A673 (cell line): ENCODE results near the gene USO1. TPM values are rescaled to one million over a fixed set of nuclear protein-coding genes. Genes with fewer than 3 reads are reported as not detected.

Experiments
- BruUV-seq: library from RNA; stranded (reverse); fragments of 400-500 nt; replicated peaks from 2 replicates; lab custom pipeline; 2021; lab: Mats Ljungman, UMichigan
- CTCF ChIA-PET: fragments of 300-600 bp; sonication (Branson Sonifier 250); formaldehyde crosslinking; loops from one replicate; lab custom pipeline; 2022; ENCODE audit warnings: antibody characterized with exemption; lab: Charles Lee
- POLR2A ChIA-PET: fragments of 300-600 bp; sonication (Branson Sonifier 250); formaldehyde crosslinking; loops from one replicate; lab custom pipeline; 2022; ENCODE audit warnings: antibody characterized with exemption; ENCODE audit not compliant: low non-redundant PET; lab: Charles Lee
- DNase-seq: peaks from one replicate; pipeline ENCODE4 v3.0.0-alpha.2; 2015; ENCODE audit warnings: low spot score
- H3K27ac ChIP-seq: fragments of 200-600 bp; sonication (generic); 2 replicates; pipeline ENCODE4 v1.5.1; 2016; ENCODE audit warnings: mixed run types, low read depth, mild to moderate bottlenecking, mixed read lengths, antibody characterized with exemption, low read length; ENCODE audit not compliant: poor library complexity, severe bottlenecking
- H3K27me3 ChIP-seq: fragments of 200-600 bp; sonication (generic); replicated peaks from 2 replicates; pipeline ENCODE4 v1.6.1; 2017; ENCODE audit warnings: mixed run types, low read depth, mild to moderate bottlenecking, mixed read lengths, antibody characterized with exemption, low read length; ENCODE audit not compliant: insufficient read depth, poor library complexity
- H3K36me3 ChIP-seq: fragments of 200-600 bp; sonication (generic); 2 replicates; pipeline ENCODE4 v1.6.1; 2016; ENCODE audit warnings: mixed run types, mild to moderate bottlenecking, mixed read lengths, antibody characterized with exemption, low read length; ENCODE audit not compliant: insufficient read depth, poor library complexity, severe bottlenecking
- H3K4me1 ChIP-seq: fragments of 200-600 bp; sonication (generic); 2 replicates; pipeline ENCODE4 v1.6.1; 2017; ENCODE audit warnings: mixed run types, mild to moderate bottlenecking, mixed read lengths, antibody characterized with exemption, low read length; ENCODE audit not compliant: insufficient read depth, poor library complexity, severe bottlenecking
- H3K4me3 ChIP-seq: fragments of 200-600 bp; sonication (generic); 2 replicates; pipeline ENCODE4 v1.5.1; 2016; ENCODE audit warnings: low read depth, mixed run types, mild to moderate bottlenecking, mixed read lengths, low read length; ENCODE audit not compliant: poor library complexity, severe bottlenecking
- H3K9me3 ChIP-seq: fragments of 200-600 bp; sonication (generic); 2 replicates; pipeline ENCODE4 v1.6.1; 2016; ENCODE audit warnings: mixed run types, low read depth, mild to moderate bottlenecking, mixed read lengths, antibody characterized with exemption, low read length; ENCODE audit not compliant: poor library complexity, severe bottlenecking
- EZH2 ChIP-seq: fragments of 200-600 bp; sonication (generic); IDR thresholded peaks from 2 replicates; pipeline ENCODE4 v1.6.1; 2017; ENCODE audit warnings: borderline replicate concordance, low read depth, mild to moderate bottlenecking, mixed read lengths, antibody characterized with exemption, low read length; ENCODE audit not compliant: poor library complexity, severe bottlenecking
- intact Hi-C: fragments of 100-400 bp; cut with micrococcal nuclease; formaldehyde crosslinking; loops from one replicate; pipeline ENCODE4 v1.10.0; 2022; ENCODE audit not compliant: unreplicated experiment
- total RNA-seq: library from RNA; stranded (reverse); gene quantifications from 2 replicates; pipeline ENCODE4 v1.2.3, GENCODE V29; 2021
- TF ChIP-seq, protein P1 (sequence below): fragments of 300-800, 200-600 bp; sonication (generic); conservative IDR thresholded peaks from 2 replicates; pipeline ENCODE4 v1.5.1; 2017; ENCODE audit warnings: low read depth, mild to moderate bottlenecking, antibody characterized with exemption, low read length, moderate library complexity, mixed read lengths

The USO1 gene
- total RNA-seq, 1 experiment from 2014 or later: 35.6 TPM

DNA sequence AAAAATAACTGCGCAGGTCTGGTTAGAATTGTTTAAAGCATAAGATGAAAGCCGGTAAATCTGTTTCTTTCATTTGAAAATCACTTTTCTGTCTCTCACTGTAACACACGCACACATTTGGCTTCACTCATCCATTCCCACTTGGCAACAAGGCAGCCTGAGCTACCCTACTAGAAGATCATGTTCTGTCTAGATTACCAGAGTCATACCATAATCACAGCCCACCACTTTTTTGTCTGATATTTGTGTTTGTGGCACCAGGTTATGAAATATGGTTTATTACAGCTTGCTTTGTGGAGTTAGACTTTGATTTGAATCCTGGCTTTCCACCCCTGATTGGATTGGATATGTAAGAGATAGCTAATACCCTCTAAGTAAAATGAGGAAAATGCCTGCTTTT is 2.2 kb downstream of the USO1 start:
- Histone ChIP-seq H3K4me3 (peak overlapping the region; percentile 23), H3K36me3 (no peaks in the 10 kb centered on the region), H3K27ac (no peak overlapping the region), H3K4me1 (no peaks in the 10 kb centered on the region), H3K27me3 (no peaks in the 10 kb centered on the region), H3K9me3 (no peaks in the 10 kb centered on the region)
- BruUV-seq: no TSS peak
- ChIA-PET POLR2A (no interaction called here), CTCF (no interaction called here)
- no peak for DNase-seq
- TF ChIP-seq, protein P1, sequence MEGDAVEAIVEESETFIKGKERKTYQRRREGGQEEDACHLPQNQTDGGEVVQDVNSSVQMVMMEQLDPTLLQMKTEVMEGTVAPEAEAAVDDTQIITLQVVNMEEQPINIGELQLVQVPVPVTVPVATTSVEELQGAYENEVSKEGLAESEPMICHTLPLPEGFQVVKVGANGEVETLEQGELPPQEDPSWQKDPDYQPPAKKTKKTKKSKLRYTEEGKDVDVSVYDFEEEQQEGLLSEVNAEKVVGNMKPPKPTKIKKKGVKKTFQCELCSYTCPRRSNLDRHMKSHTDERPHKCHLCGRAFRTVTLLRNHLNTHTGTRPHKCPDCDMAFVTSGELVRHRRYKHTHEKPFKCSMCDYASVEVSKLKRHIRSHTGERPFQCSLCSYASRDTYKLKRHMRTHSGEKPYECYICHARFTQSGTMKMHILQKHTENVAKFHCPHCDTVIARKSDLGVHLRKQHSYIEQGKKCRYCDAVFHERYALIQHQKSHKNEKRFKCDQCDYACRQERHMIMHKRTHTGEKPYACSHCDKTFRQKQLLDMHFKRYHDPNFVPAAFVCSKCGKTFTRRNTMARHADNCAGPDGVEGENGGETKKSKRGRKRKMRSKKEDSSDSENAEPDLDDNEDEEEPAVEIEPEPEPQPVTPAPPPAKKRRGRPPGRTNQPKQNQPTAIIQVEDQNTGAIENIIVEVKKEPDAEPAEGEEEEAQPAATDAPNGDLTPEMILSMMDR: no peak
- TF ChIP-seq EZH2: no peak
- intact Hi-C loops: no loop called here

DNA sequence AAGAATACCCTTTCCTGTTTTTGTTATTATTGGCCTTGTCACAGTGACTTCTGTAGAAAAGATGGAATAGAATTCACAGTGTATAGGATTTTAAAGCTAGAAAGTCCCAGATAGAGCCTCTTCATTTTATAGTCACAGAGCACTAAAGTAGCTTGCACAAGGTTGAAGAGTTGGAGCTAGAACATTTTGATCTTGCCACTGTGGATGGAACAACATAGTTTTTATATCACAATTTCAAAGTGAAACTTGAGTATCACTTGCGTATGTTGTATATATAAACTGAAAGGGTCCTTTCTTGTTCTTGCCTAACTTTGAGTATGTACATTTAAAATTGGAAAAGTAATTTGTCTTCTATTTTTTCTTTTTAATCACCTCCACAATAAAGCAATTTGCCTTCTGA is 2.7 kb downstream of the USO1 start:
- no peaks in the 10 kb centered on the region for H3K9me3 ChIP-seq
- ChIA-PET POLR2A (no interaction called here), CTCF (no interaction called here)
- no peaks in the 10 kb centered on the region for H3K4me1 ChIP-seq
- no peak for DNase-seq
- no peak for TF ChIP-seq EZH2
- TF ChIP-seq, protein P1: no peak
- no peaks in the 10 kb centered on the region for H3K27me3 ChIP-seq
- H3K27ac ChIP-seq: no peak overlapping the region
- intact Hi-C loops: no loop called here
- BruUV-seq: no TSS peak
- H3K36me3 ChIP-seq: no peaks in the 10 kb centered on the region
- peak overlapping the region; percentile 23 for H3K4me3 ChIP-seq

DNA sequence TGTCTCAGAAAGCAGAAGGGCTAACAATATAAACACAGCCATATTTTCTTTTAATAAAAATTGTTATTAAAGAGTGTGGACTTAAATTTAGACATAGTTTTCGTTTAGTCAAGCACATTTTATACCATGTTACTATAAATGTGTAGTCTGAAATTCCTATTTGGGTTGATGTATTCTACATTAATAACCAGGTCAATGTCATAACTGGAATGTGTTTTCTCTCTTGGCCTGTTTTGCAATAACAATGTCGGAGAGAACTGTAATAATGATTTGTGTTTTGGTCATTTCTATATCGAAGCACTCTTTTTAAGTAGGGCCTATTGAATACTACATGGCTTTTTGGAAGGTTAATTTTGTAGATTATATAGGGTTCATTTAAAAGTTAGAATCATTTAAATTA is 5.5 kb downstream of the USO1 start:
- TF ChIP-seq, protein P1: no peak
- TF ChIP-seq EZH2: no peak
- BruUV-seq: no TSS peak
- no peak overlapping the region for H3K27ac ChIP-seq
- ChIA-PET CTCF (no interaction called here), POLR2A (interaction anchor here (0.6 kb wide), 1 partner anchor 142 kb away, joined by 3 read pairs; no protein-coding TSS in a partner anchor)
- no peak overlapping the region for H3K4me3 ChIP-seq
- intact Hi-C loops: no loop called here
- no peaks in the 10 kb centered on the region for H3K36me3 ChIP-seq
- no peak for DNase-seq
- H3K27me3 ChIP-seq: no peaks in the 10 kb centered on the region
- H3K9me3 ChIP-seq: no peaks in the 10 kb centered on the region
- no peaks in the 10 kb centered on the region for H3K4me1 ChIP-seq
